SU-DHL-6 (cell line): ENCODE measurements around the gene CS.

Experiments used
- H2AFZ ChIP-seq: fragments of 200-600 bp; sonication (generic); 2 replicates; pipeline ENCODE4 v1.6.1; 2014; ENCODE audit warnings: low read depth, mild to moderate bottlenecking, moderate library complexity, mixed read lengths, antibody characterized with exemption, low read length; ENCODE audit not compliant: severe bottlenecking
- H3F3A ChIP-seq: fragments of 200-600 bp; shearing (Covaris generic); 2 replicates; pipeline ENCODE4 v1.6.0; 2016; ENCODE audit warnings: antibody characterized with exemption, mild to moderate bottlenecking; ENCODE audit not compliant: insufficient read depth
- H3K27ac ChIP-seq: fragments of 200-600 bp; sonication (generic); 2 replicates; pipeline ENCODE4 v1.5.1; 2016; ENCODE audit warnings: low read depth, mild to moderate bottlenecking, low read length, moderate library complexity, mixed read lengths
- H3K27me3 ChIP-seq: fragments of 200-600 bp; sonication (generic), shearing (Covaris generic); 2 replicates; pipeline ENCODE4 v1.6.0; 2014; ENCODE audit warnings: mild to moderate bottlenecking, low read length
- H3K36me3 ChIP-seq: fragments of 200-600 bp; sonication (generic); 2 replicates; pipeline ENCODE4 v1.6.1; 2014; ENCODE audit warnings: mild to moderate bottlenecking, low read length, mixed read lengths
- H3K4me2 ChIP-seq: fragments of 300-600, 200-600 bp; shearing (Covaris generic), sonication (generic); 2 replicates; pipeline ENCODE4 v1.6.0; 2014; ENCODE audit warnings: low read length, low read depth, mild to moderate bottlenecking; ENCODE audit not compliant: poor library complexity, severe bottlenecking
- H3K4me3 ChIP-seq: fragments of 200-600 bp; sonication (generic); 2 replicates; pipeline ENCODE4 v1.5.1; 2014; ENCODE audit warnings: antibody characterized with exemption, low read length, mild to moderate bottlenecking, mixed read lengths; ENCODE audit not compliant: insufficient read depth, poor library complexity, severe bottlenecking
- H3K79me2 ChIP-seq: fragments of 200-600 bp; sonication (generic); 2 replicates; pipeline ENCODE4 v1.6.1; 2014; ENCODE audit warnings: mild to moderate bottlenecking, low read length, moderate library complexity; ENCODE audit not compliant: insufficient read depth
- H3K9ac ChIP-seq: fragments of 200-600 bp; sonication (generic); 2 replicates; pipeline ENCODE4 v1.7.0; 2014; ENCODE audit warnings: mild to moderate bottlenecking, low read length
- H3K9me2 ChIP-seq: fragments of 200-600 bp; sonication (generic); replicated peaks from 2 replicates; pipeline ENCODE4 v1.6.1; 2014; ENCODE audit warnings: low read length; ENCODE audit not compliant: insufficient read depth
- H3K9me3 ChIP-seq: fragments of 200-600 bp; sonication (generic); 2 replicates; pipeline ENCODE4 v1.6.1; 2014; ENCODE audit warnings: low read length, mixed read lengths; ENCODE audit not compliant: insufficient read depth
- H4K20me1 ChIP-seq: fragments of 200-600 bp; sonication (generic); 2 replicates; pipeline ENCODE4 v1.6.1; 2014; ENCODE audit warnings: low read depth, mild to moderate bottlenecking, antibody characterized with exemption, low read length, moderate library complexity, mixed read lengths
- EZH2phosphoT487 ChIP-seq: fragments of 200-600 bp; sonication (generic), shearing (Covaris generic); conservative IDR thresholded peaks from 2 replicates; pipeline ENCODE4 v1.6.1; 2018; ENCODE audit warnings: mild to moderate bottlenecking, antibody characterized with exemption, low read length, moderate library complexity, mixed read lengths
- TF ChIP-seq, protein P1 (sequence below): fragments of 200-600 bp; sonication (generic); IDR thresholded peaks from one replicate; pipeline ENCODE4 v1.5.1; 2017; ENCODE audit warnings: antibody characterized with exemption, mild to moderate bottlenecking, low read length, moderate library complexity; ENCODE audit not compliant: insufficient read depth, poor library complexity, severe bottlenecking

CS gene

GRCh38 chr12:56321027-56321426 lies 20.9 kb upstream of the CS start:
- no peak overlapping the region for H2AFZ ChIP-seq
- H4K20me1 ChIP-seq: no peaks in the 10 kb centered on the region
- H3F3A ChIP-seq: peaks cover 4% of the 10 kb centered on the region
- H3K4me3 ChIP-seq: no peak overlapping the region
- no peaks in the 10 kb centered on the region for H3K27me3 ChIP-seq
- H3K9me3 ChIP-seq: no peaks in the 10 kb centered on the region
- TF ChIP-seq, protein P1, sequence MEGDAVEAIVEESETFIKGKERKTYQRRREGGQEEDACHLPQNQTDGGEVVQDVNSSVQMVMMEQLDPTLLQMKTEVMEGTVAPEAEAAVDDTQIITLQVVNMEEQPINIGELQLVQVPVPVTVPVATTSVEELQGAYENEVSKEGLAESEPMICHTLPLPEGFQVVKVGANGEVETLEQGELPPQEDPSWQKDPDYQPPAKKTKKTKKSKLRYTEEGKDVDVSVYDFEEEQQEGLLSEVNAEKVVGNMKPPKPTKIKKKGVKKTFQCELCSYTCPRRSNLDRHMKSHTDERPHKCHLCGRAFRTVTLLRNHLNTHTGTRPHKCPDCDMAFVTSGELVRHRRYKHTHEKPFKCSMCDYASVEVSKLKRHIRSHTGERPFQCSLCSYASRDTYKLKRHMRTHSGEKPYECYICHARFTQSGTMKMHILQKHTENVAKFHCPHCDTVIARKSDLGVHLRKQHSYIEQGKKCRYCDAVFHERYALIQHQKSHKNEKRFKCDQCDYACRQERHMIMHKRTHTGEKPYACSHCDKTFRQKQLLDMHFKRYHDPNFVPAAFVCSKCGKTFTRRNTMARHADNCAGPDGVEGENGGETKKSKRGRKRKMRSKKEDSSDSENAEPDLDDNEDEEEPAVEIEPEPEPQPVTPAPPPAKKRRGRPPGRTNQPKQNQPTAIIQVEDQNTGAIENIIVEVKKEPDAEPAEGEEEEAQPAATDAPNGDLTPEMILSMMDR: no peak
- no peak for TF ChIP-seq EZH2phosphoT487
- no peaks in the 10 kb centered on the region for H3K9me2 ChIP-seq
- no peak overlapping the region for H3K27ac ChIP-seq
- no peak overlapping the region for H3K9ac ChIP-seq
- H3K36me3 ChIP-seq: peaks cover 8% of the 10 kb centered on the region; the same call in 1 of the 2 replicates
- H3K79me2 ChIP-seq: no peaks in the 10 kb centered on the region
- no peak overlapping the region for H3K4me2 ChIP-seq

DNA sequence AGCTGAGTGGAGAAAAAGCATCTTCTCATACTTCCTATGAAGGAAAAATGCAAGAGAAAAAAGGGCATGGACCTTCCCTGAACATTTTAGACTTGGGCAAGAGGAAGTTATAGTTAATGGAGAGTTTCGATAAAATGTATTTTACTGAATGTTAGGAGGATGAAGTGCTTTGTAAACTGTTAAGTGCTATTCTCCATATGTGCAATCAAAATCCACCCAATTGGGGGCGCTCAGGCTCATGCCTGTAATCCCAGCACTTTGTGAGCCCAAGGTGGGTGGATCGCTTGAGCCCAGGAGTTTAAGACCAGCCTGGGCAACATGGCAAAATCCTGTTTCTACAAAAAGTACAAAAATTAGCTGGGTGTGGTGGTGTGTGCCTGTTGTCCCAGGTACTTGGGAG lies 17.5 kb upstream of the CS start:
- Histone ChIP-seq H3K27ac (no peak overlapping the region), H3K9ac (no peak overlapping the region), H3F3A (peaks cover 4% of the 10 kb centered on the region), H3K9me3 (no peaks in the 10 kb centered on the region), H4K20me1 (no peaks in the 10 kb centered on the region), H3K79me2 (peaks cover 17% of the 10 kb centered on the region), H3K4me2 (no peak overlapping the region), H3K36me3 (peaks cover 4% of the 10 kb centered on the region; the same call in 1 of the 2 replicates), H3K4me3 (no peak overlapping the region), H3K9me2 (no peaks in the 10 kb centered on the region), H3K27me3 (no peaks in the 10 kb centered on the region), H2AFZ (no peak overlapping the region)
- TF ChIP-seq, protein P1: no peak
- no peak for TF ChIP-seq EZH2phosphoT487

- Histone ChIP-seq H3K9me2 (no peaks in the 10 kb centered on the region), H3K4me2 (peak within 1 kb of the TSS; percentile 83), H4K20me1 (no peaks in the 10 kb centered on the region), H2AFZ (peak within 1 kb of the TSS; percentile 35), H3K27ac (peak within 1 kb of the TSS; percentile 66), H3K79me2 (peaks cover 17% of the 10 kb centered on the region), H3K27me3 (no peaks in the 10 kb centered on the region), H3K4me3 (peak within 1 kb of the TSS; percentile 81), H3F3A (peaks cover 4% of the 10 kb centered on the region), H3K36me3 (peaks cover 4% of the 10 kb centered on the region; the same call in 1 of the 2 replicates), H3K9me3 (no peaks in the 10 kb centered on the region), H3K9ac (peak within 1 kb of the TSS; percentile 82)
- no peak for TF ChIP-seq EZH2phosphoT487
- TF ChIP-seq, protein P1: no peak
These were observed 15.7 kb upstream of the CS start, which contains the start of gene CNPY2 for GRCh38 chr12:56315622-56316473. Gene CNPY2, minus strand, starts transcription at chr12:56315988. Its CDS starts 771 bp downstream, at chr12:56315217.
